Duodenal mucosa (tissue), 2 donors: ENCODE data around the gene ATP5PB.
A peak's percentile ranks its signal among the peaks of the same experiment; 100 is the strongest.

Source experiments
- H3K27ac ChIP-seq: one replicate; pipeline ENCODE4 v1.7.0; 2013; ENCODE audit warnings: low read depth, low read length
- H3K27me3 ChIP-seq, 2 donors: one replicate each; pipeline ENCODE4 v1.7.0; 2013; ENCODE audit warnings: low read length in 2 of 2, control low read depth in 1 of 2; ENCODE audit not compliant: insufficient read depth in 2 of 2, control insufficient read depth in 1 of 2
- H3K36me3 ChIP-seq, 2 donors: one replicate each; pipeline ENCODE4 v1.7.0; 2013; ENCODE audit warnings: low read length in 2 of 2, control low read depth in 1 of 2; ENCODE audit not compliant: insufficient read depth in 2 of 2, control insufficient read depth in 1 of 2
- H3K4me1 ChIP-seq, 2 donors: one replicate each; pipeline ENCODE4 v1.7.0; 2013; ENCODE audit warnings: low read length in 2 of 2, control low read depth in 1 of 2; ENCODE audit not compliant: insufficient read depth in 2 of 2, control insufficient read depth in 1 of 2
- H3K4me3 ChIP-seq, 2 donors: one replicate each; pipeline ENCODE4 v1.7.0; 2013; ENCODE audit warnings: low read length in 2 of 2, low read depth in 1 of 2
- H3K9ac ChIP-seq, 2 donors: one replicate each; pipeline ENCODE4 v1.7.0; 2013; ENCODE audit warnings: low read length in 2 of 2, low read depth in 1 of 2
- H3K9me3 ChIP-seq, 2 donors: one replicate each; pipeline ENCODE4 v1.7.0; 2013; ENCODE audit warnings: low read length in 2 of 2, control low read depth in 1 of 2; ENCODE audit not compliant: control insufficient read depth in 1 of 2

The ATP5PB gene

GRCh38 chr1:111503585-111504060, 54.4 kb downstream of the ATP5PB start, which contains the start of the genes ADORA3 and TMIGD3:
Gene ADORA3, minus strand, starts transcription at chr1:111503633. Its CDS starts 279 bp downstream, at chr1:111503354.
Gene TMIGD3, minus strand, starts transcription at chr1:111503633. Its CDS starts 279 bp downstream, at chr1:111503354.
- H3K9ac ChIP-seq = peak within 1 kb of the TSS; percentile 36 to 40
- H3K4me3 ChIP-seq = peak within 1 kb of the TSS; percentile 41 to 63
- no peaks in the 10 kb centered on the region for H3K27me3 ChIP-seq
- H3K4me1 ChIP-seq = peaks cover 13 to 25% of the 10 kb centered on the region in 2 donors
- H3K36me3 ChIP-seq = no peaks in the 10 kb centered on the region
- peak within 1 kb of the TSS; percentile 14 for H3K27ac ChIP-seq
- H3K9me3 ChIP-seq = no peaks in the 10 kb centered on the region

DNA sequence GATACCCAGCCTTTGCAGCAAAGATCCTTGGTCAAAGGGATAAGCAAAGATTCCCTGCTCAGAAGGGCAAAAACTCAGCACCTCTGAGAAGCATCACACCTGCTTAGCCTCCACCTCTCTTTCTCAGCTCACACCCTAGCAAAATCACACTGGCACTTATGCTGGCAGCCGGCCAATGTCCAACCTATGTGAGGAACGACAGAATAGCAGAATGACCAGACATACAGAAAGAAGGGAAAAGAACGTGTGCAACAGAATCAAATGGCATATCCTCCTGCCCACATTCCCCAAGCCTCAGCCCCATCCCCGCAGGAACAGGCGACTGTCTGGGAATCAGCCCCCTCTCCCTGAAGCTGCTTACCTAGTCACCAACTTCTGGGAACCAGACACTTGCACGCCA, 54.8 kb downstream of the ATP5PB start:
- Histone ChIP-seq H3K4me3 (no peak overlapping the region), H3K9me3 (no peaks in the 10 kb centered on the region), H3K36me3 (no peaks in the 10 kb centered on the region), H3K9ac (no peak overlapping the region), H3K27me3 (no peaks in the 10 kb centered on the region), H3K4me1 (peaks cover 18 to 30% of the 10 kb centered on the region in 2 donors), H3K27ac (peak overlapping the region; percentile 14)

DNA sequence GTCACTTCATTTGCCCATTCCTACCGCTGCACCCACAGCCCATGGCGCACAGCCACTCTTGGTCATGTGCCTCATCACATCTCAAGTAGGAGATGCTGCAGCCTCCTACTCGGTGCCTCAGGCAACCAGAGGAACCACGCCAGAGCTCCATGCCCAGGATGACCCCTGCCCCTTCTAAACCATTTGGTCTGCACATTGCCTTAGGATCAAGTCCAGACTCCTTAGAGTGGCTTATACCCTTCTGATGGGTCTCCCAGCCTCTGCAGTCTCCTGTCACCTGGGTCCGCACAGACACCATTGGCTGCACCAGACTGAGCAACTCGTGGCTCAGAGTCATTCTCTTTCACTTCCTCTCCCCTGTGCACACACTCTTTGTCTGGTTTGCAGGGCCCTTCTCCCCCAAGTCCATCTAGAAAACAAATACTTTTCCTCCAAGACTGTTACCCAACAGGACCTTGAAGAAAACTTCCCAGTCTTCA, 56.4 kb downstream of the ATP5PB start:
- Histone ChIP-seq H3K36me3 (no peaks in the 10 kb centered on the region), H3K27me3 (no peaks in the 10 kb centered on the region), H3K9me3 (no peaks in the 10 kb centered on the region), H3K4me3 (no peak overlapping the region), H3K4me1 (peaks cover 29 to 39% of the 10 kb centered on the region in 2 donors), H3K9ac (no peak overlapping the region), H3K27ac (no peak overlapping the region)

DNA sequence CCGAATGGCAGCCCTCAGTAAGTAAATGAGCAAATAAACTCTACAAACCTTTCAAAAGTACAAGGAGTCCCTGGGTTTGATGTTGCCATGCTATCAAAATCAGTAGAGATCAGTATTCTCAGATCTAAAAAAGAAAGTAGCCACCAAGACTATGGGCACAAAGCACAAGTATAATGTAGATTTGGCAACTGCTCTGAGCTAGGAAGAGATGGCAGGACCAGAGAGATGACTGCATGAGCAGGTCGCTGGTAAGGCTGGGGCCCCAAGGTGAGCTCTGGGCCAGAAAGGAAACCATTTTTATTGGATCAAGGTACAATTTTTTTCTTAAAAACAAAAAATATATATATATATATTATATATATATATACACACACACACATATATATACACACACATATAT, 57.3 kb downstream of the ATP5PB start:
- no peak overlapping the region for H3K27ac ChIP-seq
- peaks cover 29 to 39% of the 10 kb centered on the region in 2 donors for H3K4me1 ChIP-seq
- no peaks in the 10 kb centered on the region for H3K9me3 ChIP-seq
- no peaks in the 10 kb centered on the region for H3K36me3 ChIP-seq
- no peak overlapping the region for H3K9ac ChIP-seq
- no peaks in the 10 kb centered on the region for H3K27me3 ChIP-seq
- H3K4me3 ChIP-seq = no peak overlapping the region

GRCh38 chr1:111507411-111508201, 58.3 kb downstream of the ATP5PB start:
- no peaks in the 10 kb centered on the region for H3K36me3 ChIP-seq
- H3K4me1 ChIP-seq = peaks cover 29 to 39% of the 10 kb centered on the region in 2 donors
- H3K27me3 ChIP-seq = no peaks in the 10 kb centered on the region
- H3K4me3 ChIP-seq = peak overlapping the region; percentile 68 to 74
- no peaks in the 10 kb centered on the region for H3K9me3 ChIP-seq
- peak overlapping the region; percentile 72 to 91 for H3K9ac ChIP-seq
- H3K27ac ChIP-seq = peak overlapping the region; percentile 97

GRCh38 chr1:111509997-111510375, 60.7 kb downstream of the ATP5PB start:
- Histone ChIP-seq H3K36me3 (no peaks in the 10 kb centered on the region), H3K27ac (no peak overlapping the region), H3K9ac (no peak overlapping the region), H3K9me3 (no peaks in the 10 kb centered on the region), H3K4me3 (no peak overlapping the region), H3K4me1 (peaks cover 36 to 38% of the 10 kb centered on the region in 2 donors), H3K27me3 (no peaks in the 10 kb centered on the region)

DNA sequence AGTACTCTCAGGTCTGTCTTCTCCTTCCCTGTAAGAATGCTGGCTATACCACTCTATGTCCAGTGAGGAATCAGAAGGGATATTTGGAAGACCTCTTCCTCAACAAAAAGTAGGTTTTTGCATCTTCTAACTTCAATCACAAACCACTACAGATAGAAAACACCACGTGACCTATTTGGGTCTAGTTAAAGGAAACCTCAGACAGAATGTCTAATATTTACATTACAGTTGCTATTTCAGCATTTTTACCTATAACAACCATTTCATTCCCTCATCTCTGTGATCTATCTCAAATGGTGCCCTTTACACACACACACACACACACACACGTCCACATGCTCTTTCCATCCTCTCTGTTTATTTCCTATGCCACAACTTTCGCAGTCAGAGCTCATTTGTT, 62.1 kb downstream of the ATP5PB start:
- H3K9ac ChIP-seq = no peak overlapping the region
- H3K27ac ChIP-seq = no peak overlapping the region
- H3K4me1 ChIP-seq = peaks cover 35 to 39% of the 10 kb centered on the region in 2 donors
- H3K4me3 ChIP-seq = no peak overlapping the region
- H3K36me3 ChIP-seq = no peaks in the 10 kb centered on the region
- no peaks in the 10 kb centered on the region for H3K27me3 ChIP-seq
- no peaks in the 10 kb centered on the region for H3K9me3 ChIP-seq
